Right lung (tissue), 10 donors: ENCODE measurements around the gene ANKRD34B. TPM values are rescaled to one million over a fixed set of nuclear protein-coding genes. Genes with fewer than 3 reads are reported as not detected.
A peak's percentile ranks its signal among the peaks of the same experiment; 100 is the strongest.
"Not testable (repeated sequence)": the region's sequence is repeated elsewhere in the genome, so short reads cannot be mapped to it uniquely, and the experiment has no call there.

Experiments used
- DNase-seq, 2 donors: peaks; one replicate each; pipeline ENCODE4 v3.0.0-alpha.2; 2013
- long read RNA-seq, 8 donors: transcript quantifications; one replicate each; lab custom pipeline, GENCODE V29; 2026
- polyA plus RNA-seq, 5 donors: library from polyadenylated mRNA; unstranded; fragments of 120-200 nt; gene quantifications; one replicate each; pipeline versions ENCODE4 v1.2.1 to v1.2.3, GENCODE V29; 2013; ENCODE audit warnings: inconsistent platforms in 1 of 5, low replicate concordance in 1 of 5; ENCODE audit not compliant: insufficient read length in 5 of 5, insufficient read depth in 1 of 5

The ANKRD34B gene
- polyA plus RNA-seq = not detected
- long read RNA-seq, donor 1 = 0 reads
- long read RNA-seq, donor 2 = 0 reads
- long read RNA-seq, donor 3 = 0 reads
- long read RNA-seq, donor 4 = 0 reads
- long read RNA-seq, donor 5 = 0 reads
- long read RNA-seq, donor 6 = 0 reads
- long read RNA-seq, donor 7 = 0 reads
- long read RNA-seq, donor 8 = 0 reads

GRCh38 chr5:80569961-80570786 is at the start of gene ANKRD34B:
ANKRD34B (minus strand) TSS chr5:80570280; CDS start chr5:80560019, 10,261 bp downstream.
- peak; percentile 6 to 7 for DNase-seq

- DNase-seq = no peak
Observed at GRCh38 chr5:80619086-80619485, 49.0 kb upstream of the ANKRD34B start.

GRCh38 chr5:80618438-80618837 is 48.4 kb upstream of the ANKRD34B start:
- no peak for DNase-seq

- no peak for DNase-seq
Observed at GRCh38 chr5:80615266-80615914, 45.3 kb upstream of the ANKRD34B start.

- DNase-seq = no peak
Observed at GRCh38 chr5:80609692-80610091, 39.6 kb upstream of the ANKRD34B start.

- DNase-seq = no peak
Observed at GRCh38 chr5:80608731-80609130, 38.7 kb upstream of the ANKRD34B start.

GRCh38 chr5:80607832-80608231 is 37.8 kb upstream of the ANKRD34B start:
- no peak for DNase-seq

GRCh38 chr5:80607343-80607742 is 37.3 kb upstream of the ANKRD34B start:
- no peak for DNase-seq

GRCh38 chr5:80600943-80601693 is 31.0 kb upstream of the ANKRD34B start:
- DNase-seq = no peak

- no peak for DNase-seq
Observed at GRCh38 chr5:80597500-80597899, 27.4 kb upstream of the ANKRD34B start.

GRCh38 chr5:80594810-80595209 is 24.7 kb upstream of the ANKRD34B start:
- DNase-seq = no peak

GRCh38 chr5:80592761-80593160 is 22.7 kb upstream of the ANKRD34B start:
- DNase-seq = no peak

GRCh38 chr5:80592105-80592504 is 22.0 kb upstream of the ANKRD34B start:
- DNase-seq = no peak

GRCh38 chr5:80591352-80591751 is 21.3 kb upstream of the ANKRD34B start:
- no peak for DNase-seq

- no peak for DNase-seq
Observed at GRCh38 chr5:80590766-80591165, 20.7 kb upstream of the ANKRD34B start.

- DNase-seq = no peak
Observed at GRCh38 chr5:80588858-80589540, 18.9 kb upstream of the ANKRD34B start.

- DNase-seq = no peak
Observed at GRCh38 chr5:80584770-80585169, 14.7 kb upstream of the ANKRD34B start.

GRCh38 chr5:80580291-80580690 is 10.2 kb upstream of the ANKRD34B start:
- not testable (repeated sequence) for DNase-seq

GRCh38 chr5:80579050-80579449 is 9.0 kb upstream of the ANKRD34B start:
- no peak for DNase-seq

- no peak for DNase-seq
Observed at GRCh38 chr5:80577707-80578106, 7.6 kb upstream of the ANKRD34B start.

GRCh38 chr5:80576383-80576782 is 6.3 kb upstream of the ANKRD34B start:
- no peak for DNase-seq
